ELR (cell line): Measurements from ENCODE around the gene TNFAIP2.
"Not testable (repeated sequence)": the region's sequence is repeated elsewhere in the genome, so short reads cannot be mapped to it uniquely, and the experiment has no call there.

Experiments used
- DNase-seq: peaks from one replicate; pipeline ENCODE4 v3.0.0-alpha.2; 2015; ENCODE audit warnings: low read depth

TNFAIP2 gene

DNA sequence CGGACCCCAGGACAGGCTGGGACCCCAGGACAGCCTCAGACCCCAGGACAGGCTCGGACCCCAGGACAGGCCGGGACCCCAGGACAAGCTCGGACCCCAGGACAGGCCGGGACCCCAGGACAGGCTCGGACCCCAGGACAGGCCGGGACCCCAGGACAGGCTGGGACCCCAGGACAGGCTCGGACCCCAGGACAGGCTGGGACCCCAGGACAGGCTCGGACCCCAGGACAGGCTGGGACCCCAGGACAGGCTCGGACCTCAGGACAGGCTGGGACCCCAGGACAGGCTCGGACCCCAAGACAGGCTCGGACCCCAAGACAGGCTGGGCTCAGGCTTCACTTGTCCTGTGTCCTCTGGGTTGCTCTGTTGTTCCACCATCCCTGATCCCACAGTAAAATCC, 32.2 kb downstream of the TNFAIP2 start:
- not testable (repeated sequence) for DNase-seq

DNA sequence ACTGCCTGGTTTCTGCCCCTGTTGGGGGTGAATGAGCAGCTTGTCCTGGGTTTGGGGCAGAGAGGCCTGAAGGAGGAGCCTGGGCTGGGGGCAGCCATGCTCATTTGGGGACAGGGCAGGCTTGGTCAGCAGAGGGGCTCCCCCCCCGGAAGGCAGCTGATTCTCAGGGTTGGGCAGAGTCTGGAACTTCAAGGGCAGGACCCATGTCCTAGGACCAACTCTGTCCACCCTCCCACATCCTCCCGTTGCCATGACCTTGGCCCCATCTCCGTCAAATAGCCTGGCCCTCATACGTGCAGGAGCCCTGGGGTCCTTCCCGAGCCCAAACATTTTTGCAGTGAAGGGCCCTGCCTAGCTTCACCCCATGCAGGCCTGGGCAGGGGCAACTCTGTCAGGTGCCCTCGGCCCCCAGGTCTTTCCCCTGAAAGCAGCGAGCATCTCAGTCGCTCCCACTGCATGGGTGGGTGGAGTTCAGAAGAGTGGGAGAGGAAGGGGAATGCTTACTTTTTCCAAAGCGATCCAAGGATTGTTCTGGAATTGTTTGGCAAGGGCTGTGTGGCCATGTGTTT, 32.6 kb downstream of the TNFAIP2 start:
- no peak for DNase-seq

DNA sequence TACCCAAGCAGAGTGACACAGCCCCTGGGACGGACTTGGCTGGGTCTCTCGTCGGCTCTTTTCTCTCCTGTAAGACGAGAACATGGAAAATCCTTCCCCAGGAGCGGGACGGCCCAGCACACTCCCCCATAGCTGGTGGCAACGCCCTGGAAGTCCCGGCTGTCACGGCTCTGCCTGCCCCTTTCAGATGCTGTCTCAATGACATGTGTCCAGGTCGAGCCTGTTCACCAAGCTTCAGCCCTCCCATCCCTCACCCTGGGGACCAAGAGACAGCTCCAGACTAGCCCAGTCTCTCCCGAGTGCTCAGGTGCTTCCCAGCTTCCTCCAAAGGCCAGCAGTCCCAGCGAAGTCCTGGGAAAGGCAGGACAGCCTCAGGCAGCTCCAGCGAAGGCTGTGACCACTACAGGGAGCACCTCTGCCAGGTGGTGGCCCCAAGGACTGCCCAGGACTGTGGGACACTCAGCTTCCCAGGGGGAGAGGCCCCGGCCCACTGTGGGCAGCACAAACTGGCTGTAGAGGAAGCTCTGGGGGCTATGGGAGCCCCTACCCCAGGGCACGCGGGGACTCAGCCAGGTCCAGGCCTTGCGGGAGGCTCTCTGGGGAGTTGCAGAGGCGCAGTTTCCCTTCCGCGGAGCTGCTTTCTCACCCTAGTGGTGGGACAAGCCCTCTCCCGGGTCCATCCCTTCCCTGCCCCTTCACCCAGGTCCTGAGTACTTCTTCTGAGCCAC, 33.6 kb downstream of the TNFAIP2 start:
- DNase-seq = no peak

DNA sequence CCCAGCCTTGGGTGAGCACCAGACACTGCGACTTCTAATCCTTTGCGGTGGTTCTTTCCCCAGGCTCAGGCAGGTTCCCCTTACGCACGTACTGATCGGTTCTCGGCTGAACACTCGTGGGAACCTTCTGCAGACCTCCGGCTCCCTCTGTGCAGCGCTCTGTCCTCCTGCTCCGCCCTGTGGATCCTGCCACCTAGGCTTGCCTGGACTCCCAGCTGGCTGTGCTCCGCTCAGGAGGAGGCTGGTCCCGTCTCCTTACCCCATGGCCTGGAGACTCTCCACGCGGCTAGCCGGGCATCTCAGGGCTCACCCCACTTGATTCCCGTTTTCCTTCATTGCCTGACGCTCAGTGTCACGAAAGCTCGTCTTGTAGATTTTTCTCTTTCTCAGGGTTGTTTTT, 34.7 kb downstream of the TNFAIP2 start:
- no peak for DNase-seq

DNA sequence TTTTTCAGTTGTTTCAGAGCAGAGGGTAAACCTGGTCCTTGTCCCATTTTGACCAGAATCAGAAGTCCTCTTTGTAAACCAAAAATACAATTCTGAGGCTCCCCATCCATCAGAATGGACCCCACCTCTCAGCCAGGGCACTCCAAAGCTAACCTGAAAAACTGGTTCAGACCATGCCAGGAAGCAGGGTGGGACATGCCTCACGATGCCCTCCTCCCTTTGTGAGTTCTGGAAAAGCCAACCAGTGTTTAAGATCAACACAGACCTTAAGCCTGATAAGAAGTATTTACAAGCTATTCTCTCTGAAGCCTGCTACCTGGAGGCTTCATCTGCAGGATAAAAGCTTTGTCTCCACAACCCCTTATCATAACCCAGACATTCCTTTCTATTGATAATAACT, 35.4 kb downstream of the TNFAIP2 start:
- no peak for DNase-seq

DNA sequence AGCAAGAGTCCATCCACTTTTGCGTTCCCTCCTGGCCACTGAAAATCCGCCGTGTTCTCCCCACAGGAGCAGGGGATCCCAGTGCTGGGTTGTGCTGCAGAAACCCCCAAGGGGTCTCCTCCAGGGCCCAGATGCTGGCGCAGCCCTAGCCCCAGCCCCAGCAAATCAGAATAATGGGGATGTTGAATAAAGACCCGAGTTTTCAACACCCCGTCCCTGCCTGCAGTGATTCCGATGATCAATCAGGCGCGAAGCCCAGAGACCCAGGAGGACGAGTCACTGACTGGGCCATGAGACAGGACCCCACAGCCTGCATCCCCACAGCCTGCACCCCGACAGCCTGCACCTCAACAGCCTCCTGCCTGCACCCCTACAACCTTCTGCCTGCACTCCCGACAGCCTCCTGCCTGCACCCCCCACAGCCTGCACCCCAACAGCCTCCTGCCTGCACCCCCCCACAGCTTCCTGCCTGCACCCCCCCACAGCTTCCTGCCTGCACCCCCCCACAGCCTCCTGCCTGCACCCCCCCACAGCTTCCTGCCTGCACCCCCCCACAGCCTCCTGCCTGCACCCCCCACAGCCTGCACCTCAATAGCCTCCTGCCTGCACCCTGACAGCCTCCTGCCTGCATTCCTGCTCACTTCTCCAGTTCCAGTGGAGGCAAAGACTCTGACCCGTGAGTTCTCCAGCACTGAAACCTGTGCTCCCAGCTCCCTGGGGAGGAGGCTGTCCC, 37.2 kb downstream of the TNFAIP2 start:
- no peak for DNase-seq

DNA sequence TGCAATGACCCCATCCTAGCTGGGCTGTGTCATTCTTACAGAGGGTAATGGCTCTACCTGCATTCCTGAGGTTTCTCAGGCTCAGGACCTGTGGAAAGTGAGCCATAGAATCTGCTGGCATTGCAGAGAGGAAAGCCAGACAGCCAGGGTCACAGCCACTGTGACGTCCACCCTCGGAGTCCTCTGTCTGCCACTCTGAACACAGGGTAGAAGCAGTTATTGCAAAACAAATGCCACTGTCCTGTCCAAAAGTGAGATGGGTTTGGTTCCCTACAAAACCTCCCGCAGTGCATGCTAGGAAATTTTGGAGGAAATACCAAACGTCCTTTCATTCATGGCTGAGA, 37.8 kb downstream of the TNFAIP2 start:
- DNase-seq = no peak

DNA sequence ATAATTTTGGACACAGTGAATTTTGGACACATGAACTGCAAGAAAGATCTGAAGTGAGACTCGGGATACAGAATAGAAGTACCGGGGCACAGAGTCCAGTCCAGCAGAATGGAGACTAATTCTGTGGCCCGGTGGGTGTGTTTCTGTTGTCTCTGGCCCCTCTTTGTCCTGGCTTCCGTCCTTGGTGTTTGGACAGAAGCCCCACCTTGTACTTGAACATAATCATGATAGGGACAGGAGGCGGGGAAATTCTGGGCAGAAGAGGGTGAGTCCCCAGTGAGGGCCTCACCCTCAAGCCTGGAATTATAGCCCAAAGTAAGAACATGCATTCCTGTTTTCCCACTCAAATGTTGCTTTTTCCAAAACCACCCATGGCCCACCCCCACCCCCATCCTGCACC, 39.9 kb downstream of the TNFAIP2 start:
- DNase-seq = no peak

DNA sequence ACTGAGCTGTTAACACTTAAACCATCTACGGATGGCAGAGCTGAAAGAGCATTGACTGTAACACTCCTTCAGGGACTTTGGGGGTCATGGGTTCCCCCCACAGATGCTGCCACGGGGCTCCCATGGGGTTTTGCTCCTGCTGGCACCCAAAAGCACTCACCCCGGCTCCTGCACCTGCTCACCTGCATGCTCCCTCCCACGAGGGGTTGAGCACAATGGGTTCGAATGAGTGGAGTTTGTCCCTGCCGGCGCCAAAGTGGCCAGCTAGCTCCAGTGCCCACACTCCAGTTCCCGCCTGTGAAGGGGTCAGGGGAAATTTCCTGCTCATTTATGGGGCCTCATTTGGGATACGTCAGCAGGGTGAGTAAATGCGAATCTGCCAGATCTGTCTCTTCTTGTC, 40.7 kb downstream of the TNFAIP2 start:
- DNase-seq = no peak

DNA sequence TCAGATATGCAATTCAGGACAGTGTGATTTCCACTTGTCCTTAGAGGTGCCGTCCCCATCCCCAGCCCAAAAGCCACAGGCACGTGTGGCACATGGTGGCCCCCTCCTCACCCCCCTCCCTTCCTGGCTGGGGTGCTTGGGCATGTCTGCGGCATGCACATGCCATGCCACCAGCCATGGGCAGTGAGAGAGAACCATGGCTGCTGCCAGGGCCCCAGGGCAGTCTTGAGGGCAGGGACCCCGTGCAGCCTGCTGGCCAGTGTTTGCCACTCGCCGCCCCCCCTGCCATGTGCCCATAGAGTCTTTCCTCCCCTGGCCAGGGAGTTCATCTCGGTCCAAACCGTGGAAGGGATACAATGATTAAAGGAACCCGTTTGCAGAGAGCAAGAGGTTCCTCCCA, 41.5 kb downstream of the TNFAIP2 start:
- no peak for DNase-seq

DNA sequence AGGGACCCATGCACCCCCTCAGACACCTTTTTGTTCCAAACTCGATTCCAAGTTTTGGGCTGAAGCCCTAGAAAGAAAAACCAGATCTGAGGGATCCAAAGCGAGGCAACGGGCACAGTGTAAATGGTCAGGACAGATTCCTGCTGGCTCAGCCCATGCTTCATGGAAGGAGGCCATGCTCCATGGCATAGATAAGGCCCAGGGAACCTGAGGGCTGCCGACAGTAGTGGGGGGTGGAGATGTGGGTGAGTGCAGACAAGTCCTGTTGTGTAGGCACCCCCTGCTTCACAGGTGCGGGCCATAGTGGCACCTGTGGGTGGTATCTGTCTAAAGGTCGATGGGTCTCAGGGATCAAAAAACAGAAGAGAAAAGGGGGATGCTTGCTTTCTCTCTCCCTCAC, 42.1 kb downstream of the TNFAIP2 start:
- DNase-seq = no peak

DNA sequence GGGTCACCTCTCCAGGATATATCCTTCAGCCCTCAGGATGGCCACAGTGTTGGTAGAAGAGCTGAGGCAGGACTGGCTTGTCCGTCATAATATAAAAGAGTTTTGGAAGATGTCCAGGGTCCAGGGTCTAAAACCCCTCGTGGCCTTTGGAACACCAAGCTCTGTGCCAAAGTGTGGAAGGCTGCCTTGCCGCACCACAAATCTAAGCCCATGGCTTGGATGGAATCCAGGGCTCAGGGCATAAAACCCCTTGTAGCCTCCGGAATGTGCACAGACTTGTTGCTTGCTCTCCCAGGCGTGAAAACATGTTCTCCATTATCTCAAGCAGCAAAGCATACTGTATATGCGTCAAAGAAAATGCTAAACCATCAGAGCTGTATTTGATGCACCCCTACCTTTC, 46.7 kb downstream of the TNFAIP2 start:
- no peak for DNase-seq

DNA sequence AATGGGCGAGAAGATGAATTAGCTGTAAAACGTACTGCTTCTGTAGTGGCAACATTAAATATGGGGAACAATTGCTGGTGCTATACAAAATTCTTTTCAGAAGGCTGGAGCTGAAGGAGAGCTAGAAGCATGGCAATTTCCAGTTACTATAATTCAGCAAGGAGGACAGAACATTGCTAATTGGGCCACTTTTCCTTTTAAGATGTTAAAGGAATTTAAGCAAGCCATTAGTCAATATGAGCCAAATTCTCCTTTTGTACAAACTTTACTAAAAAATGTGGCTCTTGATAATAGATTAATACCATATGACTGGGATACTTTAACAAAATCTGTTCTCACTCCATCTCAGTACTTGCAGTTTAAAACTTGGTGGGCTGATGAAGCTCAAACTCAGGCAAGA, 47.9 kb downstream of the TNFAIP2 start:
- not testable (repeated sequence) for DNase-seq

DNA sequence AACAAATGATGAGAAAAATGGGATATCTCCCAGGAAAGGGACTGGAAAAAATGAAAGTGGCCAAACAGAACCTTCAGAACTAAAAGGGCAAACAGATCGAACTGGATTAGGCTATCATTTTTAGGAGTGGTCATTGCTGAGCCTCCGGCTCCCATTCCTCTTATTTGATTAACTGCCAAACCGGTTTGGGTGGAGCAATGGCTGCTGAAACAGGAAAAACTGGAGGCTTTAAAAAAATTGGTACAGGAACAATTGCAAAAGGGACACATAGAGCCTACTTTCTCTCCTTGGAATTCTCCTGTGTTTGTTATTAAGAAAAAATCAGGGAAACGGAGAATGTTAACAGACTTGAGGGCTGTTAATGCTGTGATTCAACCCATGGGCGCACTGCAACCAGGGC, 49.7 kb downstream of the TNFAIP2 start:
- DNase-seq = no peak

DNA sequence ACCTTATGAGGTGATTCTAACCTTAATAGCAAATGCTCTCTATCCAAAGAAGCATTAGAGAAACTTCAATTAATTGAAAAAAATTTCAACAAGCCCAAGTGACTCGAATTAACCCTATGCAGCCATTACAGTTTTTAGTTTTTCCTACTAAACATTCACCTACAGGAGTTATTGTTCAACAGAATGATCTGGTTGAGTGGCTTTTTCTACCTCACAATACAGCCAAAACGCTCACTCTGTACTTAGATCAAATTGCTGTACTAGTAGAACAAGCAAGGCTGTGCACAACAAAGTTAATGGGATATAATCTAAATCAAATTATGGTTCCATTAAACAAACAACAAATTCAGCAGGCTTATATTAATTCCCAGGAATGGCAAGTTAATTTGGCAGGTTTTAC, 50.6 kb downstream of the TNFAIP2 start:
- not testable (repeated sequence) for DNase-seq

DNA sequence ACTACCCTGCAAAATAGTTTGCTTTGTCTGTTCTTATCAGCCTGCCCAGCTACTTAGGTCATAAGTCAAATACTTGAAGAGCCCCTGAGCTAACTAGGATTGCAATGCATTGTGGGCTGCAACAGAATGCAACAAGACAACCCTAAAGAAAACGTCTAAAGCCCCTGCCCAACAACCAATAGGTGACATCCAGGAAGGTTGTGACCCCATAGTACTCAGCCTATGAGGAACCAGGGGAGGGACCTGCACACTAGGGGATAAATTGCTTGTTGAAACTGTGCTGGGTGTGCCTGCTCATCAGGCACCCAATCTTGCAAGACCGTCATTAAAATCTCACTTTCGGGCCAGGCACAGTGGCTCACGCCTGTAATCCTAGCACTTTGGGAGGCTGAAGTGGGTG, 52.9 kb downstream of the TNFAIP2 start:
- DNase-seq = not testable (repeated sequence)

DNA sequence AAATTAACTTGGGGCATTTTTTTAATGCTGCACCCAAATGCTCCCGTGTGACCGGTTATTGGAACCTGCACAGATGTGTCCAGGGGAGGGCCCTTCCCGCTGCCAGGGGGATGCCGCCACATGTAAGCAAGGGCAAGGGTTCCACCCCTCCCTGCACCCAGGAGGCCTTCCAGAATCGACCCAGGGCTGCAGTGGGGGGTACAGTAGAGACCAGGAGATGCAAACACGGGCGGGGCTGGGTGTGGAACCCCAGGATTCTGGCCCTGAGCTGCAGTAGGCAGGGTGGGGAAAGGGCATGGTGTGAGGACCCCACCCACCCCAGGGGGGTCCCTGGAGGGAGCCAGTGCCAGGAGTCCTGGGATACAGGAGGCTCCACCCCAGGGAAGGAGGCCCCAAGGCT, 54.1 kb downstream of the TNFAIP2 start:
- no peak for DNase-seq

DNA sequence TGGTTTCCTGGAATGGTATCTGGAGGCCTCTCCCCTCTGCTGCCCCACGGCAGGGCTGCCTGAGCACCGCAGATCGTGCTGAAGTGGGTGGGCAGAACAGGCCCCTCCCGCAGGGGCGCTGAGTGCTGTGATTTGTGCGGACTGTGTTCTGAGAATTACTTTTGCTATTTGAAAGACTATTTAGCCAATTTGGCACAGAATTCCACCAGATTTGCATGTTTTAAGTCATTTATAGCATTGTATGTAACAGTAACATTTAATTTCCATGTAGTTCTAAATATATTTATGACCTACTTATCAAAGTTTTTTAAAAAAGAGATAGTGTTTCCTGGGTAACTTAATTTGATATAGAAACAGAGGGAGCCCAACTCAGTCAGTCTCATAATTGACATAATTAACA, 55.3 kb downstream of the TNFAIP2 start:
- no peak for DNase-seq

DNA sequence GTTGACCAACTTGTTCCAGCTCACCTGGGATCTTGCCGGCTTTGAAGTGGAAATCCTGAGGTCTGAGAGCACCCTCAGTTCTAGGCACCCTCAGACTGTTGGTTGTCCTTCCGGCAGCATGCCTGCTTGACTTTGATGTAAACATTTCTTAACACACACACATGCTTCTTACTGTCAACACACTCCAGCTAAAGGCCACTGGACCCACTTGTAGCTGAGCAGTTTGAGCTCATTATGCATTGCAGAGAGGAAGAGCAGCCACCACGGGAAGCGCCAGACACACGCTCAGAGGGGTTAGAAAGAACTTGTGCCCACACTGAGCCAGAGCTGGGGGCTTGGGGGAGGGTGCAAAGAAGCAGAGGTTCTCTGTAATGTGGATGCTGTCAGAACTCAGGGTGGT, 55.8 kb downstream of the TNFAIP2 start:
- no peak for DNase-seq

DNA sequence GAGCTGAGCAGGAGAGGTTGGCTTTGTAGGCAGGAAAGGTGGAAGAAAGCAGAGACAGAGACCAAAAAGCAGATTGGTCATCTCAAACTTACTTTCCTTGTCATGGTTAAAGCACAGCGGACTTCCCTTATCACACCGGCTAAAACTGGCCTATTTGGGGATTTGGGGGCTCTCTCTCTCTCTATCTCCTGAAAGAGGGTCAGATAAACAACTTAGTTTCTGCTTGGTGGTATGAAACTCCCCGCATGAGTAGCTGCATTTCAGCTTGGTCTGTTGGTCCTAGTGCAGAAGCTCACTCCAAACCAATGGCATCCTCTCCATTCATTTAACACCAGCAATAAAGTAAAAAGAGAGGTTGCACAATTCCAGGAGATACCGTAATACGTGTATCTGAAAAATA, 57.1 kb downstream of the TNFAIP2 start:
- no peak for DNase-seq

DNA sequence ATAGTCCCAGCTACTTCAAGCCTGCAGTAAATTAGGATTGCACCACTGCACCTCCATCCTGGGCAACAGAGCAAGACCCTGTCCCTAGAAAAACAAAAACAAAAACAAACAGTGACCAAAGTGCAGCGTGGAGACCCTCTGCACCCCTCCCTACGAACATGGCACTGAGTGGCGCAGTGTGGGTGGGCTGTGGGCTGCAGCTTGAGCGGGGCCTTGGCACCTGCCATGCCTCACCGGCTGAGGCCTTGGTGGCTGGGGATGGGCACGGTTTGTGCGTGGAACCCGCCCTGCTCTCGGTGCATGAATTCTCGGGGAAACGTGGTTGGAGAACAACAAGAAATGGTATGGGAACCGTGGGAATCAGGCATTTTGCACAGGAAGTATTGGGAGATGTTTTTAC, 60.8 kb downstream of the TNFAIP2 start:
- DNase-seq = no peak

DNA sequence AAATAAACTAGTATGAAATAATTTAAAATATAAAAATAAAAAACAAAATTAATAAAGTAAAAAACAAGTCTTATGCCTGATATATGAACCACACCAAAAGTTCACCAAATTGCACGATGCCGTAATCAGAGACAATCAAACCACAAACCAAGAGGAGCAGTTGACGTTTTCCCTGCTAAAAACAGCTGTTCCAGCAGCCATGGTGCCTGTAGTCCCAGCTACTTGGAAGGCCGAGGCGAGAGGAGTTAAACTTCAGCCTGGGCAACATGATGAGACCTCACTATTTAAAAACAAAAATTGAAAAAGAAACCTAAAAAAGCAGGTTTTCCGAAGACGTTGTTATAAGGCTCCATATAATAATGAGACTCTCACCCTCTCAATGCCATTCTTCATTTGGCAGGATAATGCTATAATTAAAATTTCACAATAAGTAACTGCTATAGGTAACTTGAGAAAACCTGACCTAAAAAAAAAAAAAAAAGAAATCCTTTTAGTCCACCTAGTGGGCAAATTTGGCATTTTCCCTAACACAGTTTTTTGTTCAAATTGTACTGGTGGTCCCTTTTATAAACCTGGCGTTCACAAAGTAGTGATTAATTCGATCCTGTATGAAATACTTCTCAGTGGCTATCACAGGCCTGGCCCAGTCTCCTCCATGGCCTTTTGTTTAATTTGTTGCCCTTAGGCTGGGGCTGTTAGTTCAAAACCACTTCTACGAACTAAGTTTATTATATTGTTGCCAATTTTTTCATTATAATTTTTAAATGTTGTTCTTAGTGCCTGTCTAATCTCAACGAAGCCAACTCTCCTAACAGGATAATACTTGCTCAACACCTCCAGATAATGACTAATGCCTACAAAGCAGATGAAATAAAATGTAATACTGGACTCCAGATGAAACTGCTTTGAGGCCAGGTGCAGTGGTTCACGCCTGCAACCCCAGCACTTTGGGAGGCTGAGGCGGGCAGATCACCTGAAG, 62.1 kb downstream of the TNFAIP2 start:
- peak; percentile 70 for DNase-seq
